Mucosa of descending colon (tissue), 3 donors: ENCODE results near the gene ELAVL1. TPM values are rescaled to one million over a fixed set of nuclear protein-coding genes. Genes with fewer than 3 reads are reported as not detected.

Experiments used
- ATAC-seq: fragments of 200-7000 bp; cut with Tn5 transposase; one replicate; pipeline ENCODE4 v1.9.1; 2020; ENCODE audit warnings: mild to moderate bottlenecking, moderate library complexity
- DNase-seq, 3 donors: peaks; one replicate each; pipeline ENCODE4 v3.0.0-alpha.2; 2020
- H3K36me3 ChIP-seq: fragments of 200-600 bp; one replicate; pipeline ENCODE4 v1.8.0; 2021; ENCODE audit warnings: low read depth, mild to moderate bottlenecking
- H3K4me1 ChIP-seq: fragments of 200-600 bp; one replicate; pipeline ENCODE4 v1.8.0; 2021; ENCODE audit warnings: low read depth, mild to moderate bottlenecking
- H3K4me3 ChIP-seq: fragments of 200-600 bp; one replicate; pipeline ENCODE4 v1.8.0; 2021; ENCODE audit warnings: mild to moderate bottlenecking
- H3K9me3 ChIP-seq: fragments of 200-600 bp; one replicate; pipeline ENCODE4 v1.8.0; 2021; ENCODE audit warnings: mild to moderate bottlenecking
- CTCF ChIP-seq: fragments of 200-600 bp; IDR thresholded peaks from one replicate; pipeline ENCODE4 v1.8.0; 2022; ENCODE audit warnings: antibody characterized with exemption, mild to moderate bottlenecking
- intact Hi-C, 2 donors: fragments of 100-400 bp; cut with DNase I in 1 of 2; cut with micrococcal nuclease in 1 of 2; formaldehyde crosslinking; loops; one replicate each; pipeline versions ENCODE4 v1.11.0 to v1.11.1; 2022; cut with DNase I, micrococcal nuclease
- total RNA-seq, 3 donors: library from RNA; stranded (reverse); fragmentation: NEBNext Ultra II Directional in 2 of 3; extraction: Animal tissue kit (Norgen Biotek cat#: 25700) in 2 of 3; gene quantifications; one replicate each; pipeline versions ENCODE4 v1.2.1 to v1.2.4, GENCODE V29; 2021 to 2023
- donor health status: DM: no; HTN: no; CAD: no; lungs with moderate emphysema.
- donor health status: DM: no; HTN: no; CAD: no.
- donor health status: DM: no; HTN: yes; CAD: no.

ELAVL1 gene
- total RNA-seq, 3 donors from 2014 or later: 43.9 to 63.9 (median 58.7) TPM

- Histone ChIP-seq H3K9me3 (no peaks in the 10 kb centered on the region), H3K4me3 (no peak overlapping the region), H3K4me1 (no peaks in the 10 kb centered on the region), H3K36me3 (no peaks in the 10 kb centered on the region)
- no peak for TF ChIP-seq CTCF
- peak; percentile 97 for ATAC-seq
- DNase-seq: peak; percentile 63 to 69 (median 67)
- intact Hi-C loops: no loop called here
Measured at GRCh38 chr19:8017808-8018207, 12.4 kb upstream of the ELAVL1 start.

GRCh38 chr19:8004723-8005513 is 523 bp downstream of the ELAVL1 start:
- H3K9me3 ChIP-seq: no peaks in the 10 kb centered on the region
- H3K4me1 ChIP-seq: peaks cover 29% of the 10 kb centered on the region
- no peak for TF ChIP-seq CTCF
- H3K4me3 ChIP-seq: peak overlapping the region; percentile 59
- intact Hi-C loops: no loop called here
- peak in 2 of 3 donors; percentile 12 to 41 for DNase-seq
- no peaks in the 10 kb centered on the region for H3K36me3 ChIP-seq
- peak; percentile 9 for ATAC-seq

- TF ChIP-seq CTCF: no peak
- intact Hi-C loops: no loop called here
- Histone ChIP-seq H3K36me3 (no peaks in the 10 kb centered on the region), H3K4me3 (no peak overlapping the region), H3K4me1 (peaks cover 29% of the 10 kb centered on the region), H3K9me3 (no peaks in the 10 kb centered on the region)
- no peak for DNase-seq
- ATAC-seq: no peak
Measured at GRCh38 chr19:8004001-8004400, 1.4 kb downstream of the ELAVL1 start.

- no peaks in the 10 kb centered on the region for H3K9me3 ChIP-seq
- peaks cover 29% of the 10 kb centered on the region for H3K4me1 ChIP-seq
- H3K36me3 ChIP-seq: no peaks in the 10 kb centered on the region
- H3K4me3 ChIP-seq: no peak overlapping the region
- intact Hi-C loops: no loop called here
- peak; percentile 82 for ATAC-seq
- peak; percentile 98 for TF ChIP-seq CTCF
- DNase-seq: peak; percentile 86 to 90 (median 87)
Measured at GRCh38 chr19:8001995-8002849, 3.2 kb downstream of the ELAVL1 start.

GRCh38 chr19:8001651-8001994 is 3.8 kb downstream of the ELAVL1 start:
- TF ChIP-seq CTCF: no peak
- H3K4me3 ChIP-seq: no peak overlapping the region
- H3K36me3 ChIP-seq: no peaks in the 10 kb centered on the region
- ATAC-seq (no peak), DNase-seq (no peak)
- H3K9me3 ChIP-seq: no peaks in the 10 kb centered on the region
- H3K4me1 ChIP-seq: peaks cover 29% of the 10 kb centered on the region
- intact Hi-C loops: no loop called here
